ENCODE results near the gene ADAMTS18. TPM values are rescaled to one million over a fixed set of nuclear protein-coding genes. Genes with fewer than 3 reads are reported as not detected.

Gene ADAMTS18
- not detected in 2 replicates for total RNA-seq

- Mint-ChIP-seq H3K27ac (no peak within 1 kb of the TSS), H3K4me1 (no peaks in the 10 kb centered on the region), H3K27me3 (peaks cover 41% of the 10 kb centered on the region), H3K36me3 (ENCODE audit: low read depth) (no peaks in the 10 kb centered on the region), H3K9me3 (no peaks in the 10 kb centered on the region), H3K4me3 (no peak within 1 kb of the TSS)
- ATAC-seq (ENCODE audit: low read depth) (no peak), DNase-seq (no peak)
- intact Hi-C loops (cut with micrococcal nuclease): no loop called here
- ChIA-PET POLR2A (no interaction called here), CTCF (no interaction called here)
- no peak for TF ChIP-seq CTCF (IDR thresholded peaks at IDR 0.05)
Observed at GRCh38 chr16:77434530-77435271, at the start of gene ADAMTS18. Gene ADAMTS18 (minus strand): TSS chr16:77435034. CDS start chr16:77434695, 339 bp downstream.

- H3K4me3 Mint-ChIP-seq: no peak overlapping the region
- POLR2A ChIA-PET: no interaction called here
- ATAC-seq (ENCODE audit: low read depth): no peak
- intact Hi-C loops (cut with micrococcal nuclease): no loop called here
- CTCF ChIA-PET: no interaction called here
- H3K27me3 Mint-ChIP-seq: peaks cover 5% of the 10 kb centered on the region
- no peak for TF ChIP-seq CTCF (IDR thresholded peaks at IDR 0.05)
- H3K36me3 Mint-ChIP-seq (ENCODE audit: low read depth): no peaks in the 10 kb centered on the region
- H3K9me3 Mint-ChIP-seq: no peaks in the 10 kb centered on the region
- H3K4me1 Mint-ChIP-seq: no peaks in the 10 kb centered on the region
- H3K27ac Mint-ChIP-seq: no peak overlapping the region
- DNase-seq: no peak
Observed at GRCh38 chr16:77480681-77481315, 46.0 kb upstream of the ADAMTS18 start.

- DNase-seq: no peak
- H3K36me3 Mint-ChIP-seq (ENCODE audit: low read depth): no peaks in the 10 kb centered on the region
- POLR2A ChIA-PET: no interaction called here
- ATAC-seq (ENCODE audit: low read depth): no peak
- CTCF ChIA-PET: no interaction called here
- intact Hi-C loops (cut with micrococcal nuclease): no loop called here
- H3K9me3 Mint-ChIP-seq: no peaks in the 10 kb centered on the region
- H3K27me3 Mint-ChIP-seq: peaks cover 5% of the 10 kb centered on the region
- H3K27ac Mint-ChIP-seq: no peak overlapping the region
- no peaks in the 10 kb centered on the region for H3K4me1 Mint-ChIP-seq
- H3K4me3 Mint-ChIP-seq: no peak overlapping the region
- no peak for TF ChIP-seq CTCF (IDR thresholded peaks at IDR 0.05)
Observed at GRCh38 chr16:77472262-77472661, 37.4 kb upstream of the ADAMTS18 start.

- Mint-ChIP-seq H3K36me3 (ENCODE audit: low read depth) (no peaks in the 10 kb centered on the region), H3K4me1 (no peaks in the 10 kb centered on the region), H3K27me3 (peaks cover 5% of the 10 kb centered on the region), H3K27ac (no peak overlapping the region), H3K9me3 (no peaks in the 10 kb centered on the region), H3K4me3 (no peak overlapping the region)
- TF ChIP-seq CTCF (IDR thresholded peaks at IDR 0.05): no peak
- DNase-seq (no peak), ATAC-seq (ENCODE audit: low read depth) (no peak)
- CTCF ChIA-PET: no interaction called here
- POLR2A ChIA-PET: no interaction called here
- intact Hi-C loops (cut with micrococcal nuclease): no loop called here
Observed at GRCh38 chr16:77470851-77471250, 36.0 kb upstream of the ADAMTS18 start.

- DNase-seq (no peak), ATAC-seq (ENCODE audit: low read depth) (no peak)
- Mint-ChIP-seq H3K36me3 (ENCODE audit: low read depth) (no peaks in the 10 kb centered on the region), H3K4me3 (no peak overlapping the region), H3K4me1 (no peaks in the 10 kb centered on the region), H3K9me3 (no peaks in the 10 kb centered on the region), H3K27me3 (peaks cover 5% of the 10 kb centered on the region), H3K27ac (no peak overlapping the region)
- intact Hi-C loops (cut with micrococcal nuclease): no loop called here
- POLR2A ChIA-PET: no interaction called here
- CTCF ChIA-PET: no interaction called here
- TF ChIP-seq CTCF (IDR thresholded peaks at IDR 0.05): no peak
Observed at GRCh38 chr16:77469634-77470033, 34.8 kb upstream of the ADAMTS18 start.
